Fibroblast of peridontal ligament (primary cell): ENCODE data around the gene MAFG.
A peak's percentile ranks its signal among the peaks of the same experiment; 100 is the strongest.

Source experiments
- DNase-seq: peaks from one replicate; pipeline ENCODE4 v3.0.0-alpha.2; 2010; ENCODE audit errors: extremely low read depth

Gene MAFG

GRCh38 chr17:81868674-81869220, 58.8 kb downstream of the MAFG start:
- peak; percentile 71 for DNase-seq
